Measurements from ENCODE around the gene TGFA.

DNA sequence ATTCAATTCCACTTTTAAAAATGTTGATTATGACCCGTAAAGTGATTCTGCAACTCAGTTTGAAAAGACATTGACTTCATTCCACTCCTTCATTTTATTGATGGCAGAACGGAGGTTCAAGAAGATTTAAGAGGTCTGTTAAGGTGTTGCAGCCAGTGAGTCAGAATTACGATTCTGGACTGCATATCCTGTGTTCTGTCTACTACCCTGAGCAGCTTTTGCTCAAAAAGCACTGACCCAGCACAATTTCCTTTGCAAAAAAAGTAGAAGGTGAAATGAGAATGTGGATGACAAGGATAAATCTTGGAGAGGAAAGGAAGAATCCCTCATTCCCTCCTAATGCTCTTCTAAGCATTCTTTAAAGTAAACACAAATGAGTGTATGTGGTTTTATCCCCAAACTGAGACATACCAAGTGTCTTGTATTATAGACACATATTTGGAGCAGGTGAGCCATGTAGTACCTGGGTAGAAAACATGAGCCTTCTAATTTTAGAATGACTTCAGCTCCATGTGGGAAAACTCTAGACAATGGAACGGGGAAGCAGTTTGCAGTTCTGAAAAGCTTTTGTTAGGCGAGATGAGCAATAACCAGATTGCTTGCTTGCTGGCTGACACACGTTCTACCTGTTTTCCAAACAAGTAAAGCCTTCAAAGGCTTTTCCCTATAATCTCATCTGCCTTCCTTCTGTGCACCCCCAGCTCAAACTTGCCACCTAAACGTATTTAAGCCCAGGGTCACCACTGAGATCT, 44.7 kb downstream of the TGFA start:
- TF ChIP-seq, protein P1, sequence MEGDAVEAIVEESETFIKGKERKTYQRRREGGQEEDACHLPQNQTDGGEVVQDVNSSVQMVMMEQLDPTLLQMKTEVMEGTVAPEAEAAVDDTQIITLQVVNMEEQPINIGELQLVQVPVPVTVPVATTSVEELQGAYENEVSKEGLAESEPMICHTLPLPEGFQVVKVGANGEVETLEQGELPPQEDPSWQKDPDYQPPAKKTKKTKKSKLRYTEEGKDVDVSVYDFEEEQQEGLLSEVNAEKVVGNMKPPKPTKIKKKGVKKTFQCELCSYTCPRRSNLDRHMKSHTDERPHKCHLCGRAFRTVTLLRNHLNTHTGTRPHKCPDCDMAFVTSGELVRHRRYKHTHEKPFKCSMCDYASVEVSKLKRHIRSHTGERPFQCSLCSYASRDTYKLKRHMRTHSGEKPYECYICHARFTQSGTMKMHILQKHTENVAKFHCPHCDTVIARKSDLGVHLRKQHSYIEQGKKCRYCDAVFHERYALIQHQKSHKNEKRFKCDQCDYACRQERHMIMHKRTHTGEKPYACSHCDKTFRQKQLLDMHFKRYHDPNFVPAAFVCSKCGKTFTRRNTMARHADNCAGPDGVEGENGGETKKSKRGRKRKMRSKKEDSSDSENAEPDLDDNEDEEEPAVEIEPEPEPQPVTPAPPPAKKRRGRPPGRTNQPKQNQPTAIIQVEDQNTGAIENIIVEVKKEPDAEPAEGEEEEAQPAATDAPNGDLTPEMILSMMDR (IDR thresholded peaks at IDR 0.05): no peak
- no peak for TF ChIP-seq POLR2AphosphoS5 (IDR thresholded peaks at IDR 0.05)
- TF ChIP-seq POLR2A (IDR thresholded peaks at IDR 0.05): no peak

All from upper lobe of left lung (tissue), 4 donors.